Large intestine (tissue), 3 donors: ENCODE data around the gene CNKSR3. TPM values are rescaled to one million over a fixed set of nuclear protein-coding genes. Genes with fewer than 3 reads are reported as not detected.

Source experiments
- DNase-seq, 2 donors: peaks; one replicate each; pipeline versions ENCODE4 v3.0.0 to v3.0.0-alpha.2; 2013
- H3K27ac ChIP-seq: one replicate; pipeline ENCODE4 v1.5.1; 2013; ENCODE audit warnings: low read length
- H3K27me3 ChIP-seq: 2 replicates; pipeline ENCODE4 v1.6.1; 2013; ENCODE audit warnings: low read length; ENCODE audit not compliant: control insufficient read depth, insufficient read depth
- H3K36me3 ChIP-seq: 2 replicates; pipeline ENCODE4 v1.6.1; 2013; ENCODE audit warnings: low read length; ENCODE audit not compliant: control insufficient read depth, insufficient read depth
- H3K4me1 ChIP-seq: one replicate; pipeline ENCODE4 v1.6.1; 2013; ENCODE audit warnings: low read length; ENCODE audit not compliant: control insufficient read depth, insufficient read depth
- H3K4me3 ChIP-seq: one replicate; pipeline ENCODE4 v1.5.1; 2013; ENCODE audit warnings: low read length
- H3K9me3 ChIP-seq: one replicate; pipeline ENCODE4 v1.6.1; 2013; ENCODE audit warnings: mild to moderate bottlenecking, low read depth, low read length, moderate library complexity; ENCODE audit not compliant: control insufficient read depth
- WGBS: methylation state at CpG from one replicate; pipeline ENCODE4 v1.1.5; 2013; ENCODE audit warnings: low lambda C conversion rate; ENCODE audit not compliant: insufficient coverage; 5-methylcytosine and 5-hydroxymethylcytosine counted together
- polyA plus RNA-seq: library from polyadenylated mRNA; unstranded; fragments of 120-200 nt; gene quantifications from one replicate; pipeline ENCODE4 v1.2.1, GENCODE V29; 2013

Gene CNKSR3
- polyA plus RNA-seq, 1 donor, result 25.8 TPM

- no peak for DNase-seq
- Histone ChIP-seq H3K4me3 (no peak overlapping the region), H3K36me3 (peaks cover 50% of the 10 kb centered on the region), H3K27me3 (no peaks in the 10 kb centered on the region), H3K9me3 (no peaks in the 10 kb centered on the region), H3K27ac (no peak overlapping the region), H3K4me1 (peaks cover 2% of the 10 kb centered on the region)
Observed at GRCh38 chr6:154427446-154427845, 83.0 kb downstream of the CNKSR3 start.

GRCh38 chr6:154426997-154427396 lies 83.5 kb downstream of the CNKSR3 start:
- no CpG with 5 or more reads among the region's 1 CpG for WGBS
- peaks cover 2% of the 10 kb centered on the region for H3K4me1 ChIP-seq
- H3K27ac ChIP-seq, result no peak overlapping the region
- no peak overlapping the region for H3K4me3 ChIP-seq
- DNase-seq, result no peak
- no peaks in the 10 kb centered on the region for H3K27me3 ChIP-seq
- peaks cover 55% of the 10 kb centered on the region for H3K36me3 ChIP-seq
- H3K9me3 ChIP-seq, result no peaks in the 10 kb centered on the region

GRCh38 chr6:154425034-154425433 lies 85.5 kb downstream of the CNKSR3 start:
- Histone ChIP-seq H3K4me1 (no peaks in the 10 kb centered on the region), H3K27me3 (no peaks in the 10 kb centered on the region), H3K4me3 (no peak overlapping the region), H3K36me3 (peaks cover 63% of the 10 kb centered on the region), H3K9me3 (no peaks in the 10 kb centered on the region), H3K27ac (no peak overlapping the region)
- no peak for DNase-seq
- WGBS, result no CpG with 5 or more reads among the region's 4 CpGs

- H3K36me3 ChIP-seq, result peaks cover 71% of the 10 kb centered on the region
- no peak for DNase-seq
- peaks cover 3% of the 10 kb centered on the region for H3K4me1 ChIP-seq
- H3K27ac ChIP-seq, result no peak overlapping the region
- 86% methylated on average over 1 of the region's 8 CpGs for WGBS
- no peaks in the 10 kb centered on the region for H3K27me3 ChIP-seq
- no peak overlapping the region for H3K4me3 ChIP-seq
- H3K9me3 ChIP-seq, result no peaks in the 10 kb centered on the region
Observed at GRCh38 chr6:154414021-154414813, 96.3 kb downstream of the CNKSR3 start.

- no peak for DNase-seq
- Histone ChIP-seq H3K9me3 (no peaks in the 10 kb centered on the region), H3K27ac (no peak overlapping the region), H3K36me3 (peaks cover 64% of the 10 kb centered on the region), H3K4me1 (peaks cover 3% of the 10 kb centered on the region), H3K4me3 (no peak overlapping the region), H3K27me3 (no peaks in the 10 kb centered on the region)
- WGBS, result 83% methylated on average over 3 of the region's 5 CpGs
Observed at GRCh38 chr6:154412106-154412820, 98.2 kb downstream of the CNKSR3 start.

GRCh38 chr6:154411076-154411475 lies 99.4 kb downstream of the CNKSR3 start:
- WGBS, result no CpG with 5 or more reads among the region's 5 CpGs

GRCh38 chr6:154410619-154411072 lies 99.8 kb downstream of the CNKSR3 start:
- Histone ChIP-seq H3K4me3 (no peak overlapping the region), H3K27ac (peak overlapping the region; percentile 52), H3K27me3 (no peaks in the 10 kb centered on the region), H3K9me3 (no peaks in the 10 kb centered on the region), H3K4me1 (peaks cover 3% of the 10 kb centered on the region), H3K36me3 (peaks cover 66% of the 10 kb centered on the region)
- DNase-seq, result peak; percentile 19 to 34
- 60% methylated on average over 1 of the region's 8 CpGs for WGBS

More at GRCh38 chr6:154411076-154411475, 99.4 kb downstream of the CNKSR3 start:
- DNase-seq, result no peak
- H3K27me3 ChIP-seq, result no peaks in the 10 kb centered on the region
- H3K4me3 ChIP-seq, result no peak overlapping the region
- H3K27ac ChIP-seq, result peak overlapping the region; percentile 49
- H3K4me1 ChIP-seq, result peaks cover 3% of the 10 kb centered on the region
- no peaks in the 10 kb centered on the region for H3K9me3 ChIP-seq
- peaks cover 66% of the 10 kb centered on the region for H3K36me3 ChIP-seq

GRCh38 chr6:154408891-154409500 lies 101.5 kb downstream of the CNKSR3 start:
- H3K9me3 ChIP-seq, result no peaks in the 10 kb centered on the region
- no peak overlapping the region for H3K4me3 ChIP-seq
- H3K27me3 ChIP-seq, result no peaks in the 10 kb centered on the region
- no peak for DNase-seq
- H3K36me3 ChIP-seq, result peaks cover 58% of the 10 kb centered on the region
- no peak overlapping the region for H3K27ac ChIP-seq
- no CpG with 5 or more reads among the region's 4 CpGs for WGBS
- H3K4me1 ChIP-seq, result peaks cover 3% of the 10 kb centered on the region

- Histone ChIP-seq H3K36me3 (peaks cover 54% of the 10 kb centered on the region), H3K27ac (no peak overlapping the region), H3K4me1 (peaks cover 3% of the 10 kb centered on the region), H3K27me3 (no peaks in the 10 kb centered on the region), H3K4me3 (no peak overlapping the region), H3K9me3 (no peaks in the 10 kb centered on the region)
- DNase-seq, result no peak
- no CpG with 5 or more reads among the region's 5 CpGs for WGBS
Observed at GRCh38 chr6:154407440-154407839, 103.0 kb downstream of the CNKSR3 start.

- Histone ChIP-seq H3K9me3 (no peaks in the 10 kb centered on the region), H3K27me3 (no peaks in the 10 kb centered on the region), H3K27ac (no peak overlapping the region), H3K4me1 (peaks cover 3% of the 10 kb centered on the region), H3K36me3 (peaks cover 57% of the 10 kb centered on the region), H3K4me3 (no peak overlapping the region)
- no peak for DNase-seq
- WGBS, result no CpG with 5 or more reads among the region's 10 CpGs
Observed at GRCh38 chr6:154406869-154407268, 103.6 kb downstream of the CNKSR3 start.
